ENCODE results near the gene USP15.

DNA sequence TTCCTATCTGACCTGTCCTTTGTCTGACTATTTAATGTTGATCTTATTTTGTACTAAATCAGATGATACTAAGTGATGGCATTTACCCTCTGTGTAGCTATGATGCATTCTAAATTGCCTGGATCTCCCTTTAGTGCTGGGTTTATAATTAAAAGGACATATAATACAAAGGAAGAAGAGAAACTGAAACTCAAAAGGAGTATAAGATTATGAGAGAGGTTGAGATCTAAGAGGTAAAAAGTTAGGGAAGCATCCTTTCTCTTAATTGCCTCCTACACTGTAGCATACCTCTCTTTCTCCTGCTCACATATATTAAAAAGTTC is 119.5 kb downstream of the USP15 start:
- TF ChIP-seq, protein P1, sequence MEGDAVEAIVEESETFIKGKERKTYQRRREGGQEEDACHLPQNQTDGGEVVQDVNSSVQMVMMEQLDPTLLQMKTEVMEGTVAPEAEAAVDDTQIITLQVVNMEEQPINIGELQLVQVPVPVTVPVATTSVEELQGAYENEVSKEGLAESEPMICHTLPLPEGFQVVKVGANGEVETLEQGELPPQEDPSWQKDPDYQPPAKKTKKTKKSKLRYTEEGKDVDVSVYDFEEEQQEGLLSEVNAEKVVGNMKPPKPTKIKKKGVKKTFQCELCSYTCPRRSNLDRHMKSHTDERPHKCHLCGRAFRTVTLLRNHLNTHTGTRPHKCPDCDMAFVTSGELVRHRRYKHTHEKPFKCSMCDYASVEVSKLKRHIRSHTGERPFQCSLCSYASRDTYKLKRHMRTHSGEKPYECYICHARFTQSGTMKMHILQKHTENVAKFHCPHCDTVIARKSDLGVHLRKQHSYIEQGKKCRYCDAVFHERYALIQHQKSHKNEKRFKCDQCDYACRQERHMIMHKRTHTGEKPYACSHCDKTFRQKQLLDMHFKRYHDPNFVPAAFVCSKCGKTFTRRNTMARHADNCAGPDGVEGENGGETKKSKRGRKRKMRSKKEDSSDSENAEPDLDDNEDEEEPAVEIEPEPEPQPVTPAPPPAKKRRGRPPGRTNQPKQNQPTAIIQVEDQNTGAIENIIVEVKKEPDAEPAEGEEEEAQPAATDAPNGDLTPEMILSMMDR (IDR thresholded peaks at IDR 0.05): no peak
- TF ChIP-seq POLR2A (IDR thresholded peaks at IDR 0.05): no peak

Data from lower leg skin (tissue), 3 donors.